Measurements from ENCODE around the gene ABCA4. TPM values are rescaled to one million over a fixed set of nuclear protein-coding genes. Genes with fewer than 3 reads are reported as not detected.
A peak's percentile ranks its signal among the peaks of the same experiment; 100 is the strongest.

ABCA4 gene
- total and polyA plus RNA-seq, 8 donors = 0.08 to 1.2 (median 0.37) TPM; not detected in 5

GRCh38 chr1:94092210-94092613 lies 28.7 kb downstream of the ABCA4 start:
- Histone ChIP-seq H3K27me3 (peaks cover 0 to 5% (median 0%) of the 10 kb centered on the region in 3 donors), H3K4me3 (no peak overlapping the region), H3K4me1 (peaks cover 4 to 48% (median 38%) of the 10 kb centered on the region in 4 donors), H3K27ac (peak overlapping the region in 4 of 5 donors; percentile 49 to 84 (median 77)), H3K36me3 (no peaks in the 10 kb centered on the region), H3K9me3 (no peaks in the 10 kb centered on the region)
- WGBS, 5 donors = 52 to 71% (median 64%) methylated on average over 4 of the region's 4 CpGs
- TF ChIP-seq, protein P1, sequence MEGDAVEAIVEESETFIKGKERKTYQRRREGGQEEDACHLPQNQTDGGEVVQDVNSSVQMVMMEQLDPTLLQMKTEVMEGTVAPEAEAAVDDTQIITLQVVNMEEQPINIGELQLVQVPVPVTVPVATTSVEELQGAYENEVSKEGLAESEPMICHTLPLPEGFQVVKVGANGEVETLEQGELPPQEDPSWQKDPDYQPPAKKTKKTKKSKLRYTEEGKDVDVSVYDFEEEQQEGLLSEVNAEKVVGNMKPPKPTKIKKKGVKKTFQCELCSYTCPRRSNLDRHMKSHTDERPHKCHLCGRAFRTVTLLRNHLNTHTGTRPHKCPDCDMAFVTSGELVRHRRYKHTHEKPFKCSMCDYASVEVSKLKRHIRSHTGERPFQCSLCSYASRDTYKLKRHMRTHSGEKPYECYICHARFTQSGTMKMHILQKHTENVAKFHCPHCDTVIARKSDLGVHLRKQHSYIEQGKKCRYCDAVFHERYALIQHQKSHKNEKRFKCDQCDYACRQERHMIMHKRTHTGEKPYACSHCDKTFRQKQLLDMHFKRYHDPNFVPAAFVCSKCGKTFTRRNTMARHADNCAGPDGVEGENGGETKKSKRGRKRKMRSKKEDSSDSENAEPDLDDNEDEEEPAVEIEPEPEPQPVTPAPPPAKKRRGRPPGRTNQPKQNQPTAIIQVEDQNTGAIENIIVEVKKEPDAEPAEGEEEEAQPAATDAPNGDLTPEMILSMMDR (IDR thresholded peaks at IDR 0.05) = no peak
- DNase-seq = peak in 1 of 2 donors; percentile 85
- intact Hi-C loops (cut with DNase I; ENCODE audit: low total_unique reads) = no loop called here

DNA sequence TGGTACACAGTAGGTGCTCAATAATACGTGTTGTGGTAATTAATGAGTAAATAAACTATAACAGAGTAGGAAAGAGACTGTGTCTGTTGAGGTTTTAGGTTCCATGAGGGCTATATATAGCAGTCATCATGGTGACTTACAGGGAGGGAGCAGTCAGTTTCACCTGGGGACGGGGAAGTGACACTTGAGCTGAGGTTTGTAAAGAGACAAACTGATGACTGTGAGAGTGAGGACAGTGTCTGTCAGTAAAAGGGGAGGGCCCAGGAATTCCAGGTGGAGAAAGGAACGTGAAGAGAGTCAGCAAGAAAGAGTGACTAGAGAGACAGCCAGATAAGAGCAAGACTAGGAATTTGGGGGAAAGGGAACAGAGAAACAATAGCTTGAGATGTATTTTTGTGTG lies 30.2 kb downstream of the ABCA4 start:
- Histone ChIP-seq H3K9me3 (no peaks in the 10 kb centered on the region), H3K27me3 (peaks cover 0 to 5% (median 0%) of the 10 kb centered on the region in 3 donors), H3K4me1 (peaks cover 0 to 33% (median 28%) of the 10 kb centered on the region in 4 donors), H3K4me3 (no peak overlapping the region), H3K27ac (peak overlapping the region in 3 of 5 donors; percentile 31 to 78 (median 73)), H3K36me3 (no peaks in the 10 kb centered on the region)
- intact Hi-C loops (cut with DNase I; ENCODE audit: low total_unique reads) = no loop called here
- WGBS, 5 donors = 60 to 78% (median 66%) methylated on average over 3 of the region's 3 CpGs
- no peak for DNase-seq
- TF ChIP-seq POLR2A (IDR thresholded peaks at IDR 0.05) = no peak
- TF ChIP-seq EP300 (IDR thresholded peaks at IDR 0.05) = no peak
- TF ChIP-seq, protein P1 (IDR thresholded peaks at IDR 0.05) = no peak
- TF ChIP-seq POLR2AphosphoS5 (IDR thresholded peaks at IDR 0.05) = no peak

DNA sequence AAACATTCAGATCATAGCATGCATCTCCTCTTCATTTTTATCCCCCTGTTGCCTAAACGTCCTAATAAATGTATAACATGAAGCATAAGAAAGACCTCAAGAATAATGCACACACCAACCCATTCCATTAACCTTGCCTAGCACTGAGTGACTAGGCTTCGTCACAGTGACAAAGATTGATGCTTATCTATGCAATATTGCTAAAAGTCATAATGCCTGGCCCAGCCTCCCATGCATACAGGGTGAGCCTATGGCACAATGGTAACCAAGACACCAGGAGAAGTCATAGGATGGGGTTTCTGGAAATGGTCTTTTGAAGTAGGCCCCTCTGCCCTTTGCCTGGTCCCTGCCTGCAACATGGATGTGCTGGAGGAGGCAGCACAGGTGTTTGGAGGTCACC lies 33.8 kb downstream of the ABCA4 start:
- 73 to 81% (median 79%) methylated on average over 2 of the region's 2 CpGs for WGBS, 5 donors
- peaks cover 0 to 5% (median 0%) of the 10 kb centered on the region in 3 donors for H3K27me3 ChIP-seq
- no peak for DNase-seq
- H3K9me3 ChIP-seq = no peaks in the 10 kb centered on the region
- TF ChIP-seq, protein P1 (IDR thresholded peaks at IDR 0.05) = no peak
- no peak for TF ChIP-seq POLR2AphosphoS5 (IDR thresholded peaks at IDR 0.05)
- no peak for TF ChIP-seq EP300 (IDR thresholded peaks at IDR 0.05)
- no peak for TF ChIP-seq POLR2A (IDR thresholded peaks at IDR 0.05)
- no peaks in the 10 kb centered on the region for H3K36me3 ChIP-seq
- H3K4me3 ChIP-seq = no peak overlapping the region
- peaks cover 0 to 3% (median 1%) of the 10 kb centered on the region in 4 donors for H3K4me1 ChIP-seq
- no peak overlapping the region for H3K27ac ChIP-seq
- intact Hi-C loops (cut with DNase I; ENCODE audit: low total_unique reads) = no loop called here

GRCh38 chr1:94084547-94084946 lies 36.4 kb downstream of the ABCA4 start:
- Histone ChIP-seq H3K27ac (no peak overlapping the region), H3K27me3 (peaks cover 0 to 5% (median 0%) of the 10 kb centered on the region in 3 donors), H3K4me1 (no peaks in the 10 kb centered on the region), H3K9me3 (no peaks in the 10 kb centered on the region), H3K4me3 (no peak overlapping the region), H3K36me3 (no peaks in the 10 kb centered on the region)
- intact Hi-C loops (cut with DNase I; ENCODE audit: low total_unique reads) = no loop called here
- no peak for TF ChIP-seq POLR2AphosphoS5 (IDR thresholded peaks at IDR 0.05)
- TF ChIP-seq, protein P1 (IDR thresholded peaks at IDR 0.05) = no peak
- no peak for TF ChIP-seq POLR2A (IDR thresholded peaks at IDR 0.05)
- no peak for TF ChIP-seq EP300 (IDR thresholded peaks at IDR 0.05)
- no peak for DNase-seq
- WGBS, 5 donors = 84 to 86% (median 84%) methylated on average over 6 of the region's 6 CpGs

Data from stomach (tissue), 9 donors.